Measurements from ENCODE around the gene ITPR1.

DNA sequence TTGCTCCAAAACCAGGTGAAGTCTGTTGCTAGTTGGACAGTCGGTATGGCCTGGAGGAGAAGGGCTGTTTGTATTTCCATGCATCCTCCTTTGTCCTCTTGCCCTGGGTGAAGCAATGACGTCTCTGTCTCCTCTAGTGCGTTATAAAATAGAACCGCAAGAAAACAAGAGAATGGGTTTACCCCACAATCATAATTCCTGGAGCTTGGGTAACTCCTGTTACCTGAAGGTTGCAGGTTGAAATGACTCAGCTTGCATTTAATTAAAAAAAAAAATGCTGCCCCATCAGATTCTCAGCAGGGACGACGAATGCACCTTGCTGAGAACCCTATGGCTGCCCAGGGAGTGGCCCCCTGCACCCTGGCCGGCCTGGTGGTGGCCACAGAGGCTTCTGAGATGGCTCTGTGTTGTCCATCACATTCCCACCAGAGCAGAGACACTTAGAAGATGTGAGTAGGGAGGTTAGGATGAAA, 257.9 kb downstream of the ITPR1 start:
- TF ChIP-seq, protein P1, sequence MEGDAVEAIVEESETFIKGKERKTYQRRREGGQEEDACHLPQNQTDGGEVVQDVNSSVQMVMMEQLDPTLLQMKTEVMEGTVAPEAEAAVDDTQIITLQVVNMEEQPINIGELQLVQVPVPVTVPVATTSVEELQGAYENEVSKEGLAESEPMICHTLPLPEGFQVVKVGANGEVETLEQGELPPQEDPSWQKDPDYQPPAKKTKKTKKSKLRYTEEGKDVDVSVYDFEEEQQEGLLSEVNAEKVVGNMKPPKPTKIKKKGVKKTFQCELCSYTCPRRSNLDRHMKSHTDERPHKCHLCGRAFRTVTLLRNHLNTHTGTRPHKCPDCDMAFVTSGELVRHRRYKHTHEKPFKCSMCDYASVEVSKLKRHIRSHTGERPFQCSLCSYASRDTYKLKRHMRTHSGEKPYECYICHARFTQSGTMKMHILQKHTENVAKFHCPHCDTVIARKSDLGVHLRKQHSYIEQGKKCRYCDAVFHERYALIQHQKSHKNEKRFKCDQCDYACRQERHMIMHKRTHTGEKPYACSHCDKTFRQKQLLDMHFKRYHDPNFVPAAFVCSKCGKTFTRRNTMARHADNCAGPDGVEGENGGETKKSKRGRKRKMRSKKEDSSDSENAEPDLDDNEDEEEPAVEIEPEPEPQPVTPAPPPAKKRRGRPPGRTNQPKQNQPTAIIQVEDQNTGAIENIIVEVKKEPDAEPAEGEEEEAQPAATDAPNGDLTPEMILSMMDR (IDR thresholded peaks at IDR 0.05; ENCODE audit: low read length): no peak
- TF ChIP-seq EZH2 (IDR thresholded peaks at IDR 0.05; ENCODE audit: borderline replicate concordance, low read length): no peak
